Astrocyte (in vitro differentiated cells and primary cell): ENCODE results near the gene GMDS.

ENCODE experiments used
- CTCF ChIP-seq: IDR thresholded peaks from 2 replicates; pipeline ENCODE4 v1.5.1; 2011; ENCODE audit warnings: low read depth, mild to moderate bottlenecking, inconsistent platforms, low read length, moderate library complexity; ENCODE audit not compliant: insufficient read depth
- EZH2 ChIP-seq: IDR thresholded peaks from 2 replicates; pipeline ENCODE4 v1.6.1; 2012; ENCODE audit warnings: mild to moderate bottlenecking, low read length, inconsistent platforms; ENCODE audit not compliant: insufficient read depth

GRCh38 chr6:2173203-2173961 is 72.0 kb downstream of the GMDS start:
- TF ChIP-seq CTCF (no peak), EZH2 (no peak)
